Muscle of leg (tissue), 11 donors: ENCODE data around the gene SAMD4A. TPM values are rescaled to one million over a fixed set of nuclear protein-coding genes. Genes with fewer than 3 reads are reported as not detected.

ENCODE experiments used
- DNase-seq: peaks from one replicate; pipeline ENCODE4 v3.0.0; 2013
- H3K27ac ChIP-seq: one replicate; pipeline ENCODE4 v1.5.1; 2013; ENCODE audit warnings: mild to moderate bottlenecking, low read length, control low read depth
- H3K27me3 ChIP-seq: one replicate; pipeline ENCODE4 v1.6.1; 2013; ENCODE audit warnings: low read length; ENCODE audit not compliant: control insufficient read depth, insufficient read depth
- H3K36me3 ChIP-seq: one replicate; pipeline ENCODE4 v1.6.1; 2013; ENCODE audit warnings: low read length; ENCODE audit not compliant: control insufficient read depth, insufficient read depth
- H3K4me1 ChIP-seq: one replicate; pipeline ENCODE4 v1.6.1; 2013; ENCODE audit warnings: low read length; ENCODE audit not compliant: control insufficient read depth, insufficient read depth
- H3K4me3 ChIP-seq: one replicate; pipeline ENCODE4 v1.5.1; 2013; ENCODE audit warnings: low read length, control low read depth
- H3K9me3 ChIP-seq: replicated peaks from 2 replicates; pipeline ENCODE4 v1.6.1; 2013; ENCODE audit warnings: low read depth, low read length; ENCODE audit not compliant: control insufficient read depth
- WGBS: methylation state at CpG from one replicate; pipeline ENCODE4 v1.1.5; 2013; ENCODE audit warnings: missing lambda C conversion rate; ENCODE audit not compliant: insufficient coverage; 5-methylcytosine and 5-hydroxymethylcytosine counted together
- polyA plus RNA-seq, 8 donors: library from polyadenylated mRNA; unstranded; fragments of 120-200 nt; gene quantifications; one replicate each; pipeline versions ENCODE4 v1.2.1 to v1.2.3, GENCODE V29; 2013; ENCODE audit warnings: inconsistent platforms in 1 of 8, low replicate concordance in 1 of 8; ENCODE audit not compliant: insufficient read length in 8 of 8, insufficient read depth in 1 of 8
- total RNA-seq: library from RNA; stranded (reverse); fragments of 120-200 nt; gene quantifications from one replicate; pipeline ENCODE4 v1.2.4, GENCODE V29; 2013

Gene SAMD4A
- total and polyA plus RNA-seq, 9 donors, result 39.5 to 74.1 (median 52.8) TPM

- no peaks in the 10 kb centered on the region for H3K27me3 ChIP-seq
- no CpG with 5 or more reads among the region's 2 CpGs for WGBS
- DNase-seq, result no peak
- H3K4me1 ChIP-seq, result peaks cover 39% of the 10 kb centered on the region
- no peaks in the 10 kb centered on the region for H3K36me3 ChIP-seq
- no peak overlapping the region for H3K4me3 ChIP-seq
- H3K27ac ChIP-seq, result no peak overlapping the region
- no peaks in the 10 kb centered on the region for H3K9me3 ChIP-seq
These were observed 75.2 kb downstream of the SAMD4A start for GRCh38 chr14:54642121-54642520.

GRCh38 chr14:54642801-54643695, 76.1 kb downstream of the SAMD4A start:
- DNase-seq, result peak; percentile 48
- Histone ChIP-seq H3K27ac (no peak overlapping the region), H3K4me1 (peaks cover 34% of the 10 kb centered on the region), H3K9me3 (no peaks in the 10 kb centered on the region), H3K27me3 (no peaks in the 10 kb centered on the region), H3K4me3 (no peak overlapping the region), H3K36me3 (no peaks in the 10 kb centered on the region)
- WGBS, result 69% methylated on average over 7 of the region's 9 CpGs

- H3K27ac ChIP-seq, result no peak overlapping the region
- H3K27me3 ChIP-seq, result no peaks in the 10 kb centered on the region
- H3K4me3 ChIP-seq, result no peak overlapping the region
- DNase-seq, result no peak
- peaks cover 38% of the 10 kb centered on the region for H3K4me1 ChIP-seq
- H3K36me3 ChIP-seq, result no peaks in the 10 kb centered on the region
- no peaks in the 10 kb centered on the region for H3K9me3 ChIP-seq
- WGBS, result 78% methylated on average over 5 of the region's 5 CpGs
These were observed 76.8 kb downstream of the SAMD4A start for GRCh38 chr14:54643696-54644176.

- Histone ChIP-seq H3K27me3 (no peaks in the 10 kb centered on the region), H3K9me3 (no peaks in the 10 kb centered on the region), H3K36me3 (no peaks in the 10 kb centered on the region), H3K4me1 (peaks cover 33% of the 10 kb centered on the region), H3K4me3 (no peak overlapping the region), H3K27ac (peak overlapping the region; percentile 89)
- no peak for DNase-seq
- WGBS, result no CpG with 5 or more reads among the region's 3 CpGs
These were observed 78.7 kb downstream of the SAMD4A start for GRCh38 chr14:54645639-54646038.

- H3K27ac ChIP-seq, result peak overlapping the region; percentile 89
- H3K27me3 ChIP-seq, result no peaks in the 10 kb centered on the region
- H3K9me3 ChIP-seq, result no peaks in the 10 kb centered on the region
- H3K4me1 ChIP-seq, result peaks cover 36% of the 10 kb centered on the region
- no peaks in the 10 kb centered on the region for H3K36me3 ChIP-seq
- WGBS, result no CpG with 5 or more reads among the region's 2 CpGs
- H3K4me3 ChIP-seq, result no peak overlapping the region
- DNase-seq, result peak; percentile 95
These were observed 79.7 kb downstream of the SAMD4A start for GRCh38 chr14:54646626-54647025.

- no CpG with 5 or more reads among the region's 3 CpGs for WGBS
- no peaks in the 10 kb centered on the region for H3K27me3 ChIP-seq
- H3K4me3 ChIP-seq, result no peak overlapping the region
- H3K9me3 ChIP-seq, result no peaks in the 10 kb centered on the region
- peak overlapping the region; percentile 77 for H3K27ac ChIP-seq
- peaks cover 39% of the 10 kb centered on the region for H3K4me1 ChIP-seq
- no peaks in the 10 kb centered on the region for H3K36me3 ChIP-seq
- DNase-seq, result no peak
These were observed 80.5 kb downstream of the SAMD4A start for GRCh38 chr14:54647378-54647777.

GRCh38 chr14:54649056-54649455, 82.1 kb downstream of the SAMD4A start:
- no peaks in the 10 kb centered on the region for H3K27me3 ChIP-seq
- WGBS, result 91% methylated on average over 6 of the region's 6 CpGs
- peak overlapping the region; percentile 37 for H3K27ac ChIP-seq
- peaks cover 47% of the 10 kb centered on the region for H3K4me1 ChIP-seq
- no peaks in the 10 kb centered on the region for H3K9me3 ChIP-seq
- no peak overlapping the region for H3K4me3 ChIP-seq
- H3K36me3 ChIP-seq, result no peaks in the 10 kb centered on the region
- no peak for DNase-seq

GRCh38 chr14:54650331-54650958, 83.5 kb downstream of the SAMD4A start:
- Histone ChIP-seq H3K4me1 (peaks cover 57% of the 10 kb centered on the region), H3K27me3 (no peaks in the 10 kb centered on the region), H3K27ac (peak overlapping the region; percentile 50), H3K36me3 (no peaks in the 10 kb centered on the region), H3K9me3 (no peaks in the 10 kb centered on the region), H3K4me3 (no peak overlapping the region)
- WGBS, result 44% methylated on average over 8 of the region's 10 CpGs
- DNase-seq, result peak; percentile 85

GRCh38 chr14:54650959-54651351, 84.0 kb downstream of the SAMD4A start:
- peak; percentile 48 for DNase-seq
- peak overlapping the region; percentile 50 for H3K27ac ChIP-seq
- peaks cover 57% of the 10 kb centered on the region for H3K4me1 ChIP-seq
- no peaks in the 10 kb centered on the region for H3K36me3 ChIP-seq
- no peak overlapping the region for H3K4me3 ChIP-seq
- no CpG with 5 or more reads among the region's 5 CpGs for WGBS
- H3K27me3 ChIP-seq, result no peaks in the 10 kb centered on the region
- no peaks in the 10 kb centered on the region for H3K9me3 ChIP-seq

GRCh38 chr14:54651649-54652048, 84.7 kb downstream of the SAMD4A start:
- WGBS, result no CpG with 5 or more reads among the region's 4 CpGs
- Histone ChIP-seq H3K27ac (peak overlapping the region; percentile 99), H3K9me3 (no peaks in the 10 kb centered on the region), H3K36me3 (no peaks in the 10 kb centered on the region), H3K4me1 (peaks cover 52% of the 10 kb centered on the region), H3K27me3 (no peaks in the 10 kb centered on the region), H3K4me3 (no peak overlapping the region)
- no peak for DNase-seq
